Right lobe of liver (tissue), 4 donors: ENCODE data around the gene KPNA1.

Experiments used
- CTCF ChIP-seq, 4 donors: fragments of 200-600 bp in 3 of 4; fragments of 450-650 bp in 1 of 4; IDR thresholded peaks; one replicate each; pipeline versions ENCODE4 v1.5.1 to v1.8.0; 2016 to 2022; ENCODE audit warnings: antibody characterized with exemption in 4 of 4, mild to moderate bottlenecking in 2 of 4
- POLR2A ChIP-seq: fragments of 450-650 bp; IDR thresholded peaks from one replicate; pipeline ENCODE4 v1.6.1; 2017; ENCODE audit warnings: antibody characterized with exemption, mild to moderate bottlenecking
- donor health status: DM: no; HTN: no; CAD: no.
- donor health status: DM: no; HTN: no; CAD: no.
- donor health status: DM: no; HTN: yes; CAD: no.

- TF ChIP-seq POLR2A (no peak), CTCF (IDR thresholded peaks at IDR 0.05) (no peak)
Observed at GRCh38 chr3:122538956-122539490, 24.3 kb upstream of the KPNA1 start.
